Neural crest cell (in vitro differentiated cells): ENCODE results near the gene NAIF1. TPM values are rescaled to one million over a fixed set of nuclear protein-coding genes. Genes with fewer than 3 reads are reported as not detected.
"Not testable (repeated sequence)": the region's sequence is repeated elsewhere in the genome, so short reads cannot be mapped to it uniquely, and the experiment has no call there.

Source experiments
- DNase-seq: peaks from one replicate; pipeline ENCODE4 v3.0.0; 2021; ENCODE audit warnings: low read depth, mixed read lengths, low spot score
- H3K27ac Mint-ChIP-seq: one replicate; pipeline ENCODE4 v1.8.0; 2021; ENCODE audit warnings: mild to moderate bottlenecking, mixed read lengths; ENCODE audit not compliant: unreplicated experiment
- H3K27me3 Mint-ChIP-seq: 2 replicates; pipeline ENCODE4 v1.8.0; 2021; ENCODE audit warnings: low read depth, mild to moderate bottlenecking, mixed read lengths
- H3K36me3 Mint-ChIP-seq: 2 replicates; pipeline ENCODE4 v1.8.0; 2021; ENCODE audit warnings: low read depth, mild to moderate bottlenecking, mixed read lengths
- H3K4me1 Mint-ChIP-seq: 2 replicates; pipeline ENCODE4 v1.8.0; 2021; ENCODE audit warnings: mixed read lengths
- H3K4me3 Mint-ChIP-seq: one replicate; pipeline ENCODE4 v1.8.0; 2021; ENCODE audit warnings: mild to moderate bottlenecking, mixed read lengths
- H3K9me3 Mint-ChIP-seq: 2 replicates; pipeline ENCODE4 v1.8.0; 2021; ENCODE audit warnings: mixed read lengths
- total RNA-seq: library from RNA; stranded (reverse); gene quantifications from 2 replicates; pipeline ENCODE4 v1.2.1, GENCODE V29; 2021
- TF ChIP-seq, protein P1 (sequence below): fragments of 200-600 bp; sonication (generic); conservative IDR thresholded peaks from 2 replicates; pipeline ENCODE4 v1.5.0; 2021; ENCODE audit warnings: antibody characterized with exemption, mild to moderate bottlenecking

The NAIF1 gene
- total RNA-seq, 1 donor from 2014 or later: 11.8 TPM

DNA sequence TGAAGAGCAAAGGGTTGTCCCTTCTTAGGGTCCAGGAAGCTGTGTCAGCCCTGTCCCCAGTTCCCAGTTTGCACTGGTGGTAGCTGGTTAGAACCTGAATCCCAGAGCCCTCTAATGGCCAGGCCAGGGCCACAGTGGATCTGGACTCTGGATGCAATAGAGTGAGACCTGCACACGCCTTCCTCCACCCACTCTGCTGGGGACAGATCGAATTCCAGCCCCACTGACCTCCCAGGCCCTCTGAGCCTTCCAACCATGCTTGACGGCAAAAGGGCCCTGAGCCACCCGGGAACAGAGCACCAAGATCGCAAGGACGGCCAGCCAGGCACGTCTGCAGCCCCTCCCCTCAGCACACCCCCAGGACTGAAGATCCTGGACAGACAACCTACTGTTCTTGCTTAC is 23.7 kb downstream of the NAIF1 start:
- H3K4me1 Mint-ChIP-seq: peaks cover 19% of the 10 kb centered on the region
- TF ChIP-seq, protein P1, sequence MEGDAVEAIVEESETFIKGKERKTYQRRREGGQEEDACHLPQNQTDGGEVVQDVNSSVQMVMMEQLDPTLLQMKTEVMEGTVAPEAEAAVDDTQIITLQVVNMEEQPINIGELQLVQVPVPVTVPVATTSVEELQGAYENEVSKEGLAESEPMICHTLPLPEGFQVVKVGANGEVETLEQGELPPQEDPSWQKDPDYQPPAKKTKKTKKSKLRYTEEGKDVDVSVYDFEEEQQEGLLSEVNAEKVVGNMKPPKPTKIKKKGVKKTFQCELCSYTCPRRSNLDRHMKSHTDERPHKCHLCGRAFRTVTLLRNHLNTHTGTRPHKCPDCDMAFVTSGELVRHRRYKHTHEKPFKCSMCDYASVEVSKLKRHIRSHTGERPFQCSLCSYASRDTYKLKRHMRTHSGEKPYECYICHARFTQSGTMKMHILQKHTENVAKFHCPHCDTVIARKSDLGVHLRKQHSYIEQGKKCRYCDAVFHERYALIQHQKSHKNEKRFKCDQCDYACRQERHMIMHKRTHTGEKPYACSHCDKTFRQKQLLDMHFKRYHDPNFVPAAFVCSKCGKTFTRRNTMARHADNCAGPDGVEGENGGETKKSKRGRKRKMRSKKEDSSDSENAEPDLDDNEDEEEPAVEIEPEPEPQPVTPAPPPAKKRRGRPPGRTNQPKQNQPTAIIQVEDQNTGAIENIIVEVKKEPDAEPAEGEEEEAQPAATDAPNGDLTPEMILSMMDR: no peak
- H3K27ac Mint-ChIP-seq: peak overlapping the region; percentile 75
- H3K4me3 Mint-ChIP-seq: no peak overlapping the region
- no peaks in the 10 kb centered on the region for H3K36me3 Mint-ChIP-seq
- H3K27me3 Mint-ChIP-seq: peaks cover 3% of the 10 kb centered on the region
- no peaks in the 10 kb centered on the region for H3K9me3 Mint-ChIP-seq
- no peak for DNase-seq

GRCh38 chr9:128042043-128042442 is 25.1 kb downstream of the NAIF1 start:
- no peak overlapping the region for H3K27ac Mint-ChIP-seq

DNA sequence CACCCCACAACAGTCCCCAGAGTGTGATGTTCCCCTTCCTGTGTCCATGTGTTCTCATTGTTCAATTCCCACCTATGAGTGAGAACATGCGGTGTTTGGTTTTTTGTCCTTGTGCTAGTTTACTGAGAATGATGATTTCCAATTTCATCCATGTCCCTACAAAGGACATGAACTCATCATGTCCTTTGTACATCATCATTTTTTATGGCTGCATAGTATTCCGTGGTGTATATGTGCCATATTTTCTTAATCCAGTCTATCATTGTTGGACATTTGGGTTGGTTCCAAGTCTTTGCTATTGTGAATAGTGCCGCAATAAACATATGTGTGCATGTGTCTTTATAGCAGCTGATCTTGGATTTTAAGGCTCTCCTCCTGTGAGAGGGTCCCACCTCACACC is 26.3 kb downstream of the NAIF1 start:
- DNase-seq, H3K27ac Mint-ChIP-seq, H3K36me3 Mint-ChIP-seq, H3K4me3 Mint-ChIP-seq, H3K27me3 Mint-ChIP-seq, H3K9me3 Mint-ChIP-seq: not testable (repeated sequence)
- peaks cover 19% of the 10 kb centered on the region for H3K4me1 Mint-ChIP-seq

More at GRCh38 chr9:128042043-128042442, 25.1 kb downstream of the NAIF1 start:
- Mint-ChIP-seq H3K9me3 (no peaks in the 10 kb centered on the region), H3K36me3 (no peaks in the 10 kb centered on the region), H3K4me1 (peaks cover 19% of the 10 kb centered on the region), H3K27me3 (peaks cover 3% of the 10 kb centered on the region), H3K4me3 (no peak overlapping the region)
- DNase-seq: no peak
- TF ChIP-seq, protein P1: no peak

DNA sequence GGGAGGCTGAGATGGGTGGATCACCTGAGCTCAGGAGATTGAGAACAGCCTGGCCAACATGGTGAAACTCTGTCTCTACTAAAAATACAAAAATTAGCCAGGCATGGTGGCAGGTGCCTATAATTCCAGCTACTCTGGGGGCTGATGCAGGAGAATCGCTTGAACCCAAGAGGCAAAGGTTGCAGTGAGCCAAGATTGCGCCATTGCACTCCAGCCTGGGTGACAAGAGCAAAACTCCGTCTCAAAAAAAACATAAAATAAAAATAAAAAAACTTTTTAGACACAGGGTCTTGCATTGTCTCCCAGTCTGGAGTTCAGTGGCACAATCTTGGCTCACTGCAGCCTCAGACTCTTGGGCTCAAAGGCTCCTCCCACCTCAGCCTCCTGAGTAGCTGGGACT is 30.6 kb downstream of the NAIF1 start:
- not testable (repeated sequence) for H3K9me3 Mint-ChIP-seq, H3K27ac Mint-ChIP-seq, H3K36me3 Mint-ChIP-seq, H3K4me3 Mint-ChIP-seq, H3K4me1 Mint-ChIP-seq, DNase-seq, H3K27me3 Mint-ChIP-seq

- H3K27ac Mint-ChIP-seq: no peak overlapping the region
- H3K4me3 Mint-ChIP-seq: no peak overlapping the region
- TF ChIP-seq, protein P1: peak; percentile 91
- no peaks in the 10 kb centered on the region for H3K36me3 Mint-ChIP-seq
- H3K4me1 Mint-ChIP-seq: peaks cover 3% of the 10 kb centered on the region
- DNase-seq: peak; percentile 53
- H3K9me3 Mint-ChIP-seq: no peaks in the 10 kb centered on the region
- no peaks in the 10 kb centered on the region for H3K27me3 Mint-ChIP-seq
These were observed 32.1 kb downstream of the NAIF1 start for GRCh38 chr9:128034821-128035652.

DNA sequence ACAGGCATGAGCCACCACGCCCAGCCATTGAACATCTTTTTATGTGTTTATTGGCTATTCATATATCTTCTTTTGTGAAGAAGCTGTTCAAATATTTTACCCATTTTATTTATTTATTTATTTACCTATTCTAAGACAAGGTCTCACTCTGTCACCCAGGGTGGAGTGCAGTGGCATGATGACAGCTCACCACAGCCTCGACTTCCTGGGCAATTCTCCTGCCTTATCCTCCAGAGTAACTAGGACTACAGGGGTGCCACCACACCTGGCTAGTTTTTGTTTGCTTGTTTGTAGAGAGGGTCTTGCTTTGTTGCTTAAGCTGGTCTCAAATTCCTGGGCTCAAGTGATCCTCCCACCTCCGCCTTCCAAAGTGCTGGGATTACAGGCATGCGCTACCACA is 33.5 kb downstream of the NAIF1 start:
- H3K36me3 Mint-ChIP-seq: no peaks in the 10 kb centered on the region
- H3K9me3 Mint-ChIP-seq: no peaks in the 10 kb centered on the region
- TF ChIP-seq, protein P1: no peak
- no peak for DNase-seq
- H3K27me3 Mint-ChIP-seq: no peaks in the 10 kb centered on the region
- no peak overlapping the region for H3K4me3 Mint-ChIP-seq
- peaks cover 3% of the 10 kb centered on the region for H3K4me1 Mint-ChIP-seq
- H3K27ac Mint-ChIP-seq: no peak overlapping the region
